Fibroblast of skin of scalp (primary cell): Measurements from ENCODE around the gene IFNA14.
"Not testable (repeated sequence)": the region's sequence is repeated elsewhere in the genome, so short reads cannot be mapped to it uniquely, and the experiment has no call there.

ENCODE experiments used
- DNase-seq: peaks from one replicate; pipeline ENCODE4 v3.0.0-alpha.2; 2013

The IFNA14 gene

DNA sequence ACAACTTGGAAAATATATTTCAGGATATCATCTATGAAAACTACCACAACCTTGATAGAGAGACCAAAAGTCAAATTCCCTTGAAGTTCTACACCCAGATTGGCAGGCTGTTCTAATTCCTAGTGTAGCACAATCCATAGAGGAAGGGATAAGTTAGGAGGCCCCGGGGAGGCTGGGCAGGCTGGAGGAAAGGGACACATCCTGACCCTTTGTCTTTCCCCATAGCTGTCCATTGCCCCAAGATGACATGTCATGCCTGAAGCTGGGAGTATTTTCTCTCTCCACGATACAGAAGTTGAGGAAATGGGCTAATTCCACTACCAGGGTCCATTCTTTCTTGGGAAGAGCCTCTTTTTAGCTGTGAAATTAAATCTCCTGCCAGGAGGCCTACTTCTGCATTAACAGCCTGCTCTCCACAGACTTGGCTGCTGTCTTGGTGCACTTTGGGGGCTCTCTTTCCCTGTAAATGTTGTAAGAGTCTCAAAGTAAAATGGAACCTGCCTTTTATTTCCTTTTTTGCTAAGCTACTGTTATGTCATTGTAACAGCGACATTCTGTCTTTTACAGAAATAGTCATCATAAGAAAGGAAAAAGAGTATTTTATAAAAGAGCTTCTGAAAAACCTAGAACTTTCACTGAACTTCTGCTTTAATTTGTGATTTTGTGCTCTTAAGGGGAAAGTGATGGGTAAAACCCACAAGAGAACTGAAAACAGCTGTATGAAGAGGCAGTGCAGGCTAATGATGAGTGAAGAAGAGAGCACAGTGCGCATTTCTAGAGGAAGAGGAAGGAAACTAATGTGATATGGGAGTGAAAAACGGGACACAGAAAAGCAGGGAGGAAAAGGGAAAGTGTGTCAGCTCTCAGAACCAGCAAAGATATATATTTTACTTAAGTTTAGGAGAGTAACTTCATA, 26.1 kb downstream of the IFNA14 start:
- DNase-seq, result not testable (repeated sequence)

DNA sequence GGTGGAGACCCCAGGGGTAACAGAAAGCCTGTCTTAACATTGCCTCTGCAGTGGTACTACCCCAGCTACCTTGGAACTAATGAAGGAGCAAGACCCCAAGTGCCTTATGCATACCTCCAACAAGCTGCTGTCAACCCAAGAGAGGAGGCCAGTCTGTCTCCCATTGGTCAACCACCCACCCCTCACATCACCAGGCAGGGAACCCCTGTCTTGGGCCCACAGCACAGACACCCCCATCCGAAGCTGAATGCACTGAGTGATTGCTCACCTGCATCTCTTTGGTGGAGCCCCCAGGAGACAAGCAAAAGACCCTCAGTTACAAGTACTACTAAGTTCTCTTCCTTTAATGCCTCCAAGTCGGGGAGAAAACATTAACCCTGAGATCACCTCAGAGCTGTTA, 27.6 kb downstream of the IFNA14 start:
- DNase-seq, result not testable (repeated sequence)

DNA sequence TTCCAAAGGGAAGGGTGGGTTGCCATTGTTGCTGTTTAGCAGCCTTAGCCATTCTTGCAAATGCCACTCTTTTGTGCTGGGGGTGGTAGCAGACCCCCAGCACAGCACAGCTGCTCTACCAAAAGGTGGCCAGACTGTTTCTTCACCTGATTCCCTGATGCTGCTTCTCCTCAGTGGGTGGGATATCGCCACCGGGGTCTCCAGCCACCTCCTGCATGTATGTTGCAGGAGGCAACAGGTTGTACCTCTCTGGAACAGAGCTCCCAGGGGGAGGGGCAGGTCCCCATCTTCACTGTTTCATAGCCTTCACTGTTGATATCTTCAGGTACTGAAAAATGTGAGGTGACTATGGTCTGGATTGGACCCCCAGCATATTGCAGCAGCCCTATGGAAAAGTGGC, 29.0 kb downstream of the IFNA14 start:
- not testable (repeated sequence) for DNase-seq

DNA sequence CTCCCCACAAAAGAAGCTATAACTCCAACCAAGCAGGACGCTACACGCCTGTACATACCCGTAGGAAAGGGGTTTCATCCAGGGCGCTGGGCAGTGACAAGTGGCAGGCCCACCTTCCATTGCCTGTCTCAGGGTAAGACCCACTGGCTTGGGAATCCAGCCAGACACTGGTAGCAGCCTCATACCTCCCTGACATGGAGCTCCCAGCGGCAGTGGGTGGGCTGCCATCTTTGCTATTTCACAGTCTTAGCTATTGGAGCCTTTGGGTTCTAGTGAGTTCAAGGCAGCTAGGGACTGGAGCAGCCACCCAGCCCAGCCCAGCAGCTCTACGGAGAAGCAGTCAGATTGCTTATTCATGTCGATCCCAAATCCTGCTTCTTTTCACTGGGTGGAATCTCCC, 29.5 kb downstream of the IFNA14 start:
- no peak for DNase-seq

DNA sequence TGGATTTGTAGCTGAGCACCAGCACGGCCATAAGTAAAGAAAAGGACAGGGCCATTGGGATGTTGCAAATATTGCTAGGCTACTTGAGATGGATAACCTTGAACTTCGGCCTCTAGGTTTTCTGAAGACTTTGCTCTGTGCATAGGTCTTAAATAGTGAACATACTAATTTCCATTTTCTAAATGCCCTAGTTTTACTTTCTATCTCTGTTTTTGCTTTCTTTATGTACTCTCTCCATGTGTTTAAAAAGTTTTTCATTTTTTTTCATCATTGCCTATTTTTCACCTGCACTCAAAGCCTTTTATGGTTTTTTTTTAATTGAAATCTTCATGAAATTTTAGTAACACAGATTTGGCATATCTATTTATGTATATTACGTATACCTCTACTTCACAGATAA, 32.8 kb downstream of the IFNA14 start, which contains the start of gene IFNA10:
Gene IFNA10, minus strand, starts transcription at position 101 of the 400 bp plus-strand sequence. Its CDS starts 46 bp downstream, at position 55.
- not testable (repeated sequence) for DNase-seq

DNA sequence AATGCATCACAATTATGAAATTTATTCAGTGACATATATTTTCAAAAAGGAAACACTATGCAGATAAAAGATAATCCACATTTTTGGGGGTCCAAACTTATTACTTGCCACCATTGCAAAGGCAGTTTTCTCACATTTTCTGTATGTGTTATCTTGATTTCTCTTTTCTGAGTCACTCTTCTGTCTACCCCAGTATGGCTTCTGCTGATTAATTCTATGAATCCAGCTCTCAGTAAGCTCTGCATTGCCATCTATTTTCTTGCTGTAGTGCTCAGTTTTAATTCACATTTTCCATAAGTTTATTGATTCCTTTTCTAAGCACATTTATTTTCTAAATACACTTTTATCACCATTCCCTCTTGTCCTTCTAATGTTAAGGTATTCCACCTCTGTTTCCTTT, 34.6 kb downstream of the IFNA14 start:
- DNase-seq, result no peak

DNA sequence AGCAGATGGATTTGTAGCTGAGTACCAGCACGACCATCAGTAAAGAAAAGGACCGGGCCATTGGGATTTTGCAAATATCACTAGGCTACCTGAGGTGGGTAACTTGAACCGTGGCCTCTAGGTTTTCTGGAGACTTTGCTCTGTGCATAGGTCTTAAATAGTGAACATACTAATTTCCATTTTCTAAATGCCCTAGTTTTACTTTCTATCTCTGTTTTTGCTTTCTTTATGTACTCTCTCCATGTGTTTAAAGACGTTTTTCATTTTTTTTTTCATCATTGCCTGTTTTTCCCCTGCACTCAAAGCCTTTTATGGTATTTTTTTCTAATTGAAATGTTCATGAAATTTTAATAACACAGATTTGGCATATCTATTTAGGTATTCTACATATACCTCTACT, 37.7 kb downstream of the IFNA14 start, which contains the start of gene IFNA7:
Gene IFNA7, minus strand, starts transcription at position 101 of the 400 bp plus-strand sequence. Its CDS starts 40 bp downstream, at position 61.
- DNase-seq, result not testable (repeated sequence)

- DNase-seq, result peak; percentile 5
These were observed 44.7 kb downstream of the IFNA14 start for GRCh38 chr9:21194867-21195776.
